Measurements from ENCODE around the gene HCRT.
A peak's percentile ranks its signal among the peaks of the same experiment; 100 is the strongest.
"Not testable (repeated sequence)": the region's sequence is repeated elsewhere in the genome, so short reads cannot be mapped to it uniquely, and the experiment has no call there.

The HCRT gene

DNA sequence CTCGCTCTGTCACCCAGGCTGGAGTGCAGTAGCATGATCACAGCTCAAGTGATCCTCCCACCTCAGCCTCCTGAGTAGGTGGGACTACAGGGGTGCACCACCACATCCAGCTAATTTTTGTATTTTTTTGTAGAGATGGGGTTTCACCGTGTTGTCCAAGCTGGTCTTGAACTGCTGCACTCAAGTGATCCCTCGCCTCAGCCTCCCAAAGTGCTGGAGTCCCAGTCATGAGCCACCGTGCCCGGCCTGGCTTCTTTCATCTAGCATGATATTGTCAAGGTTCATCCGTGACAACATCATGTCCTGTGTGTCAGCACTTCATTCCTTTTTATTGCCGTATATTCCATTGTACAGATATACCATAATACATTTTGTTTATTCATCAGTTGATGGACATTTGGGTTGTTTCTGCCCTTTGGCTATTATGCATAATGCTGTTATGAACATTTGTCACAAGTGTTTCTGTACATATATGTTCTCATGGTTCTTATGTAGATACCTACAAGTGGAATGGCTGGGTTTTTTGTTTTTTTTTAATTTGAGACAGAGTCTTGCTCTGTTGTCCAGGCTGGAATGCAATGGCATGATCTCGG, 12.4 kb upstream of the HCRT start:
- no peak for DNase-seq (ENCODE audit: low spot score)

DNA sequence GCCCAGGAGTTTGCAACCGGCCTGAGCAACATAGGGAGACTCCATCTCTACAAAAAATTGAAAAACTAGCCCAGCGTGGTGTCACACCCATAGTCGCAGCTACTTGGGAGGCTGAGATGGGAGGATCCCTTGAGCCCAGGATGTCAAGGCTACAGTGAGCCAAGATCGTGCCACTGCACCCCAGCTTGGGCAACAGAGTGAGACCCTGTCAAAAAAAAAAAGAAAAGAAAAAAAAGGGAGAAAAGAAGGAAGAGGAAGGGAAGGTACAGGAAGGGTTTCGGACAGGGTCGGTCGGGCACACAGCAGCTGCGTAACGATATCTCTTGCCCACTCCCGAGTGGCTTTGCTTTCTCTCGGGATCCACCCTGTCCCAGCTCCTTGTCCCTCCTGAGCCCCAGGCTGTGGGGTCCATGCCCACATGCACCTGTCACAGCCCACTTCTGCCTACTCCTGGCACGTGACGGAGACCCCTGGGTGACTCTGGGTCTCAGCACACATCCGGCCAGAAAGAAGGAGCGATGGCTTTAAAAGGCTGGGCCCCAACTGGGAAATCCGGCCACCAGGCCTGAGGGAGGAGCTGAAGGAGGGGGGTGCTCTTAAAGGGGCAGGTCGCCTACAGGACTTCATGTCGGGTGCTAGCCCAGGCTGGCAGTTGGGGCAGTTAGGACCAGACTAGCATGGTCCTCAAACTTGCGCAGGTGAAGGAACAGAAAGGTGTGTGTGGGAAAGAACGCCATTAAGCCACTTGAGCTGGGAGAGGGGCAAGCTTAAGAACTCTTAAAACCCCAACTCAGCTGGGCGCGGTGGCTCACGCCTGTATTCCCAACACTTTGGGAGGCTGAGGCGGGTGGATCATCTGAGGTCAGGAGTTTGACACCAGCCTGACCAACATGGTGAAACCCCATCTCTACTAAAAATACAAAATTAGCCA, 9.0 kb upstream of the HCRT start, which contains the start of gene GHDC:
GHDC (minus strand) TSS at position 526 of the 931 bp plus-strand sequence. CDS start 913 bp downstream, outside the sequence.
- peak; percentile 89 for DNase-seq (ENCODE audit: low spot score)

DNA sequence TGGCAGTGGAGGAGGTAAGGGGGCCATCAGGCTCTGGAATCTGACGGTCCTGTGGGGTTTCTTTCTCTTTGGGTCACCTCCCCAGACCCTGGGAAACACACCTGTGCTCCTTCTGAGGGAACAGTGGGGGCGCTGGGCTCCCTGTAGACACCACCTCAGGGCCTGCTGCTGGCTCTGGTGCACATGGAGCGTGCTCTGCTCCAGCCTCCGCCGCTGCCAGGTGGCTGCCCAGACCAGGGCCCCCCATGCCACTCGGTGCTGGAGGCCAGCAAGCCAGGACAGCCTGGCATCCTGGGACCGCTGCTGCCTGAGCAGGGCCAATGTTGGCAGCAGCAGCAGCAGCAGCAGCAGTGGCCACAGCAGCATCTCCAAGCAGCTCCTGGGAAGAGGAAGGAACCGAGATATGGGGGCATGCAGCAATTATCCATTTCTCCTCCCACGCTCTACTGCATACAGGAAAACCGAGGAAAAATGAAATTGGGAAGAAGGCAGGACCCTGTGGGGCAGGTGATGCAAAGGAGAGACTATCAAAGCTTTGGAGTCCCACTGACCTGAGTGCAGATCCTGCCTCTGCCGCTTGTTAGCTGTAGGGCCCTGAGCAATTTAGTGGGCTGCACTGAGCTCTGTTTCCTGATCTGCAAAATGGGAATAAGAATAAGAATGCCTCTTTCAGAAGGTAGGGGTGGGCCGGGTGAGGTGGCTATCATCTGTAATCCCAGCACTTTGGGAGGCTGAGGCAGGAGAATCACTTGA, 8.1 kb upstream of the HCRT start:
- DNase-seq (ENCODE audit: low spot score), result no peak

DNA sequence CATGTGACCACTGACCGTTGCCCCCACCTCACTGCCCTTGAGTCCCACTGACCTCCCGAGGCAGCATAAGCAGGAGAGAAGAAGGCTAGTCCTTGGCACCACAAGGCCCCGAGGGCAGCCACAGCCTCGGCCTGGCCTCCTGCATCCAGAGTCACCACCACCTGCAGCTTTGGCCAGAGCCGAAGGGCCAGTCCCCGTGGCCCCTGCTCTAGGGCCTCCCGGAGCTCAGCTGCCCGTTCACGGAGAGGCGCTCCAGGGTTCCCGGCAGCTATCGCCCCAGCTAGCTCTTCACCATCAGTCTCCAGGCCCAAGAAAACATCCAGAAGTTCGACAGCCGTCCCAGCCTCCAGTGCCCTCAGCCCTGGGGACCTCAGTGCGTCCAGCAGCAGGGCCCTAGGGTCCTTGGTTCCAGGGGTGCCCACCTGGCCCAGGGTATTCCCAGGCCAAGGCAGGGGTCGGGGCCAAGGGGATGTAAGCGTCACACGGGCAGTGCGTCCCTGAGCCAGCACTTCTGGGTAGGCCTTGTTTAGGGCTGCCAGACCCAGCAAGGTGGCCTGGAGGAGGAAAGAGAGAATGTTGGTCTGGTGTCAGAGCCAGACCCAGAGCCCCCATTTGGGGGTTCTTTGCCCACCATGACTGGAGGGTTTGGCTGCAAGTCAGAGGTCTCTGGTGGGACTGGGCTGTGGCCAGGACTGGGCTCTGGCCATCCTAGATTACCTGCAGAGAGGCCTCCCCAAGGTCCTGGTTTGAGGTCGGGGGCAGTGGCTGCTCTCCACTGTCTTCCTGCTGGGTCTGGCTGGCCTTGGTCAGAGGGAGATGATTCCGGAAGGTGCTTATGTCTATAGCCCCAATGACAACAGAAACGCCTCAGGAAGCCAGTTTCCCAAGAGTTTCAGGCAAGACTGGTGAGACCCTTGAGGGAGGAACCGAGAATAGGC, 7.2 kb upstream of the HCRT start:
- no peak for DNase-seq (ENCODE audit: low spot score)

DNA sequence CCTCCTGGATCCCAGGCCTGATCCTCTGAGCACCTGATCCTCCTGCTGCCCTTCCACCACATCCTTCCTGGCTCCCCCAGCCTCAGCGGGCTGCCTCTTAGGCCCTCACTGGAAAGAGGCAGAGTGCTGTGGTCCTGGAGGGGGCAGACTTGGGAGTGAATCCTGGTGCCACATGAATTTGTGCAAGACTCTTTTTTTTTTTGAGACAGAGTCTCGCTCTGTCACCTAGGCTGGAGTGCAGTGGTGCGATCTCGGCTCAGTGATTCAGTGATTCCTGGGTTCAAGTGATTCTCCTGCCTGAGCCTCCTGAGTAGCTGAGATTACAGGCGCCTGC, 6.0 kb upstream of the HCRT start:
- DNase-seq (ENCODE audit: low spot score), result no peak

DNA sequence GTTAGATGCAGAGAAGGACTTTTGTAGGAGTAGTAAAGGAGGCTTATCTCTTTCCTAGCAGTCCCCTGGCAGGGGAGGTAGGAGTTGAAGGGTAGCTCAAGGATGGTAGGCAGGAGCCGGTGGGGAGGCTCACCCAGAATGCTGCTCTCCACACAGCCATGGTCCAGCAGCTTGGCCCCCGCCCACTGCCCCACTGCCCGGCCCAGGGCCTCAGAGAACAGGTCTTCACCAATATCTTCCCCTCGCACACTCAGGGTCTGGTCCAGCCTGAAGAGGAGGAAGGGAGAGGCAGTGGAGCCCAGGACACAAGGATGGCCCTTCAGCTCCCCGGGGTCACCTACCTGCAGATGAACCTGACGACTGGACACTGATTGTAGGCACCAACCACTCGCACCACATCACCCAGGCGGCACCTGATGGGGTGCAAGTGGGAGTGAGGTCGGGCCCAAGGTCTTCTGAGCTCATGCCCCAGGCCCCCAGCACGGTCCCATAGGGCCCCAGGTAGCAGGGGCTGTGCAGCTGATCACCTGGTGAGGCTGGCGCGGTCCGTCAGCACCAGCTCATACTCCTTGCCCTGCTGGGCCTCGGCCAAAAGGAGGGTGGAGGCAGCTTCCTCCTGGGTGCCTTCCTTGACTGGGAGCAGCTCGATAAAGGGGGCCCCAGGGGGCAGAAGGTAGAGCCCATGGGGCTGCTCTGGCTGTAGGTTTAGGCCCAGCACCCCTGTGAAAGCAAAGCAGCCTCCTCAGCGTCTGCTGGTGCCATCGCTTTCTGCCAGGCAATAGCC, 5.4 kb upstream of the HCRT start:
- DNase-seq (ENCODE audit: low spot score), result no peak

DNA sequence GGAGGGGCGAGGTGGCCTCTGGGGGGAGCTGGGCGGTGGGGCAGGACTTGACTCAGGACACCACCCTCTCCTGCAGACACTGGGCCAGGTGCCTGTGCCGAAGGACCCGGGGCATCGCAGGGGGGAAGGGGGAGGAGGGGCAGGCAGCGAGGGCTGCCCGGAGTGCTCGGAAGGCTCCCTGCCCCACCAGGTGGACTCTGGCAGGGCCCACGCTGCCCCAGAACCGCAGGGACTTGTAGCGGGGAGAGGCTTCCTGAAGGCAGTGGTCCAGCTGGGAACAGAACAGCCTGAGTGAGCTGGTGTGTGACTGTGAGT, 4.4 kb upstream of the HCRT start:
- DNase-seq (ENCODE audit: low spot score), result no peak

DNA sequence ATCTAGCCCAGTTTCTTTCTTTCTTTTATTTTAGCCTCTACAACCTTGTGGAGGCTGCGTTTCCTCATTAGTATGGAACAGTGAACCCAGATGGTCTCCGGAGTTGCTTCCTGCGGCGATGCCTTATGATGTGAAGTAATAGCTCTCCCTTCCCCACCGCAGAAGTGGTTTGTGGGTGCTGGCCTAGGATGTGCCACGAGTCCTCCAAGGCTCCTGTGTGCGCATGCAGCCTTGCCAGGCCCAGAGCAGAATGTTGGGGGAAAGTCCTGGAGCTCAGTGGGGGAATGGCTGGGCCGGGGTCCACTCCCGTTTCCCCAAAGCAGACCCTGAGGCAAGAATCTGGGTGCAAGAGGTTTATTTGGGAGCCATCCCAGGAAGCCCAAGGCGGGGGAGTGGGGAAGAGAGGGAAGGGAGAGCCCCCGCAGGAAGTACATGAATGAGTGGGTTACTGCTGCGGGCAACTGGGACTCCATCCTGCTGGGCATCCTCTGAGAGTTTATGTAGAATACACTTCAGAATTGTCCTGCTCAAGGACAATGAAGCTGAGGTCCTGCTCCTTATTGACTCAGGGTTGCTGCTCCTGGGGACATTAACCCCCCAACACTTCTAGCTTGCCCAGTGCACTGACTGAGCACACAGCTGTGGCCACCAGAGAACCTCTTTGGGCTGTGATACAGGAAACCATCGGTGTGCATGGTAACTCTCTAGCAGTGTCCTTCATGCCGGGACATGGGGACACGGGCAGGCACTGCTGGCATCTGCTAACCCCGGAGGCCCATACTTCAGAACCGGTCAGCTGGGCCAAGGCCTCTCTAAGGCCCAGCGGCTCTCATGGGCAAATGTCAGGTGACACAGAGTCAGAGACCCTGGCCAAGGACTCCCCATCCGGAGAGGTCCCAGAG, 3.7 kb upstream of the HCRT start:
- DNase-seq (ENCODE audit: low spot score), result no peak

DNA sequence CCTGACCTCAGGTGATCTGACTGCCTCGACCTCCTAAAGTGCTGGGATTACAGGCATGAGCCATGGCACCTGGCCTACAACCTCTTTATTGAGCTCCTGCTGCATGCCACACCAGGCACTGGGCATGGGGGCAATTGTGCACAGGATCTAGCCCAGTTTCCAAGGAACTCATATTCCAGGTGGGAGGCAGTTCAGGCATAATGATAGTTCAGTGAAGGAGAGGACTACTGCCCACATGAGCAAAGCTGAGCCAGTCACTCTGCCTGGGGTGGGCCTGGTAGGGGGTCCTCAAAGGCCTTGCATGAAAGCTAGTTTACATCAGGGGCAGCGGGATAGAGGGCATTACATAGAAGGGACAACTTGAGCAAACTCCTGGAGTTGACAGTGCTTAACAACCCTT, 2.6 kb upstream of the HCRT start:
- no peak for DNase-seq (ENCODE audit: low spot score)

DNA sequence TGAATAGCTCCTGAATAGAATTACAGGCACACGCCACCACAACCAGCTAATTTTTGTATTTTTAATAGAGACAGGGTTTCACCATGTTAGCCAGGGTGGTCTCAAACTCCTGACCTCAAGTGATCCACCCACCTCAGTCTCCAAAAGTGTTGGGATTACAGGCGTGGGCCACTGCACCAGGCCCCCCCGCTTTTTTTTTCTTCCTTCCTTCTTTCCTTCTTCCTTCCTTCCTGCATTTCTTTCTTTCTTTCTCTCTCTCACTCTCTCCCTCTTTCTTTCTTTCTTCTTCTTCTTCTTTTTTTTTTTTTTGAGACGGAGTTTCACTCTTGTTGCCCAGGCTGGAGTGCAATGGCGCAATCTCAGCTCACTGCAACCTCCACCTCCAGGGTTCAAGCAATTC, 939 bp upstream of the HCRT start:
- not testable (repeated sequence) for DNase-seq (ENCODE audit: low spot score)

DNA sequence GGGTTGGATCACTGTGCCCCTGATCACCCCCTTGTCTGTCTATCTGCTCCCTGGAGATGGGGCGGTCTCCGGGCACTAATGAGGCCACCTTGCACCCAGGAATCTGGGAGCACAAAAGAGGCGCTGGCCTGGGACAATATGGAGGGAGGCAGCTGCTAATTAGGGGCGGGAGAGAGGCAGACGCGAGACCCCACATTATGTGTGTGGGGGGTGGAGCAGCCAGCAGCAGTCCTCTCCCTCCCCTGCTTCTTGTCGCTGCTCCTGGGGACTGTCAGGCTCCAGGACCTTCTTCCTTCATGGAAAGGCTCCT, 324 bp upstream of the HCRT start:
- DNase-seq (ENCODE audit: low spot score), result no peak

DNA sequence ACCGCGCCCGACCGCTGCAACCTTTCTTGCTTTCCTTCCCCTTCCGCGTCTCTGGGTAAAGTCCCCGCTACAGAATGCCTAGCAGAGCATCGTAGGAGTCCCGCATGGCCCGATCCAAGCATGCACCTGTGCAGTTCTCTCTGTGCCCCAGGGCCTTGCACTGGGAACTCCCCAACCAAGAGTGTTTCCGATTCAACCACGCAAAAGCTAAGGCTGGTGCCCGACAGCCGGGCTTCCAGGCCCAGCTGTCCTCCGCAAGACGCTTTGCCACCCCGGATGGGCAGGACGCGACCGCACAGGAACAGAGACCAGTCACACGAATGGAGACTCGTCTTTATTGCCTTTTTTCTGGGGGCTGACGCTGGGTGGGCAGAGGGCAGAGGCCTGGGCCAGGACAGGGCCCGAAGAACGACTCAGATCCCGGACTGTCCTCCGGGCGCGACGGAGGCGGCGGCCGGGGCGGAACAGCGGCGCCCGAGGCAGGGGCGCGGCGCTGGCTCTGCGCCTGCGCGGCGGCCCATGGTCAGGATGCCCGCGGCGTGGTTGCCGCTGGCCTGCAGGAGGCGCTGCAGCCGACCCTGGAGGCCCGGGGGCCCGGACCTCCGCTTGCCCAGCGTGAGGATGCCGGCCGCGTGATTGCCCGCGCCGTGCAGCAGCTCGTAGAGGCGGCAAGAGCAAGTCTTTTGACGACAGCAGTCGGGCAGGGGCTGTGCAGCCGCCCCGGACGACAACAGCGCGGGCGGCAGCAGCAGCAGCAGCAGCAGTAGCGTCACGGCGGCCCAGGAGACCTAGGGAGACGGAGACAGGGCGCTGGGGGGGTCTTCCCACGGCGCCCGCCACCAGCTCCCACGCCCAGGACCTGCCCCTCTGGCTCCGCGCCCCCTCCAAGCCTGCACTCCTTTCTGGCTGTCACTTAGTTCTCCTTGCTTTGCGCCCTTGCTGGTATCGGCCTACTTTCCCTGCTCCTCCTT, 1.2 kb downstream of the HCRT start:
- DNase-seq (ENCODE audit: low spot score), result peak; percentile 96

DNA sequence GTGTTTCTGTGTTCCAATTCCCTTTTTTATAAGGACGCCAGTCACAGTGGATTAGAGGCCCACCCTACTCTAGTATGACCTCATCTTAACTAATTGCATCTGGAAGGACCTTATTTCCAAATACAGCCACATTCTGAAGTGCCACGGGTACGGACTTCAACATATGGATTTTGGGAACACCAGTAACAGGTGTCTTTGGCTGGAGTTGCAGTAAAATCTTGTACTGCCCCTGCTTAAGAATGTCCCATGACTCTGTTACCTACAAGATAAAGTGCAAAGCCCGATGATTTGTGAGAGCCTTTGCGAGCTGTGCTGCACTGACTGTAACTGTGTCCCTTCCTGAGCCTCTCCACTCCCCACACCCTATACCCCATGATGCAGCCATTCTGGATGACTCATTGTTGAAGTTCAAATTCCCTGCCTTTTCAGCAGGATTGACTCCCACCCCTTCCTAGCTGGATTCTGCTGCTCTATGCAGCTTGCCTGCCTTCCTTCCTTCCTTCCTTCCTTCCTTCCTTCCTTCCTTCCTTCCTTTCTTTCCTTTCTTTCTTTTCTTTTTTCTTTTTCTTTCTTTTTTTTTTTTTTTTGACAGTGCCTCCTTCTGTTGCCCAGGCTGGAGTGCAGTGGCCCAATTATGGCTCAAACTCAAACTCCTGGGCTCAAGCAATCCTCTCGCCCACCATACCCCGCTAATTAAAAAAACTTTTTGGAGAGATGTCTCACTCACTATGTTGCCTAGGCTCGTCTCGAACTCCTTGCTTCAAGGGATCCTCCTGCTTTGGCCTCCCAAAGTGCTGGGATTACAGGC, 2.1 kb downstream of the HCRT start:
- DNase-seq (ENCODE audit: low spot score), result no peak

DNA sequence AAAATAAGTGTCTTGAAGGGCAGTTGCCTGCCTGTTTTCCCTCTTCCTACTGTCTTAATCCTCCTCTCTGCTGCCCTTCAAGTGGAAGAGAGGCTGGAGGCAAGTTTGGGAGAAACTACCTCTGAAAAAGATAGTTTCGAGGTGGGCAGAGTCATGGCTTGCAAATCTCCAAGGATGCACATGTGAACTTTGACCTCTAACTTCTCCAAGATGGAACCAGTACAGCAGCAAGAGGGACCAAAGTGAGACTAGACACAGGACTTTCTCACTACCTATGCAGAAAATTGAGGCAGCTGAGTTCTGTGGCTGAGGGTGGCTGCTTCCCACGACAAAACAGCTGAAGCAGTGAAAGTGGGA, 3.4 kb downstream of the HCRT start:
- no peak for DNase-seq (ENCODE audit: low spot score)

DNA sequence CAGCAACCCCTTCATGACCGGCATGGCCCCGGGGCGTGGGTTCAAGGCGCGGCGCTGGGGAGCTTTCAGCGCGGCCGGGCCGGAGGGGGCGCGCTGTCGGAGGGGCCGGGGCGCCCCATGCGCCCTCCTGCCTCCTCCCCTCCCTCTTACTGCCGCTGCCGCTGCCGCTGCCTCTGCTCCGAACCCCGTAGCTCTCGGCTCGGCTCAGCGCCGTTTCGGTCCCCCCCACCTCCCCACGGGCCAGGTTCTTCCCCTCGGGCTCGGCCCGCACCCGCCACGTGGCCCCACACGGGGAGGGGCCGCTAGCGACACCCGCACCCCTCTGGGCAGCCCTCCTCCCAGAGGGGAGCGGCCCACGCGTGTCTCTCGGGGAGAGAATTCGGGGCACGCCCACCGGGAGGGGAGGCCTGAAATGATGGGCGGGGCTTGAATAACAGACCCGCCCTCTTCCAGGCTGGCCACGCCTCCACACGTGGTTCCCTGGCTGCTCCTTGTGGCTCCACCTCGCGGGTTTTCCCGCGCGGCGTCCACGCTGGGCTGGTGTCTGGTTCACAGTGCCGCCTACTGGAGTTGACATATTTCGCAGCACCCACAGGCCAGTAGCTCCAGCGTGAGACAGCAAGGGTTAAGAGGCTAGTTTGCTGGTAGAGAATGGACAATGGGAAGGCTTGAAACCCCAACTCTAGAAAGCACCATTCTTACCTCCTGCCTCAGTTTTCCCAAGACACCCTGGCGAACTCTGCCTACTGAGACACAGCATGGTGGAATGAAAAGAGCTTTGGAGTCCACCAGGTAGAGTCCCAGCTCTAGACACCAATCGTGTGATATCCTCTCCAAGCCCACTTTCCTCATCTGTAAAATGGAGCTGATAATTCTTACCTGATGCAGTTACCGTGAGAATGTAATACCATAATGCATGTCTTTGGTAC, 4.1 kb downstream of the HCRT start, which contains the start of gene KCNH4:
KCNH4 (minus strand) TSS at position 221 of the 929 bp plus-strand sequence; CDS start at position 24, 197 bp downstream.
- DNase-seq (ENCODE audit: low spot score), result peak; percentile 85

DNA sequence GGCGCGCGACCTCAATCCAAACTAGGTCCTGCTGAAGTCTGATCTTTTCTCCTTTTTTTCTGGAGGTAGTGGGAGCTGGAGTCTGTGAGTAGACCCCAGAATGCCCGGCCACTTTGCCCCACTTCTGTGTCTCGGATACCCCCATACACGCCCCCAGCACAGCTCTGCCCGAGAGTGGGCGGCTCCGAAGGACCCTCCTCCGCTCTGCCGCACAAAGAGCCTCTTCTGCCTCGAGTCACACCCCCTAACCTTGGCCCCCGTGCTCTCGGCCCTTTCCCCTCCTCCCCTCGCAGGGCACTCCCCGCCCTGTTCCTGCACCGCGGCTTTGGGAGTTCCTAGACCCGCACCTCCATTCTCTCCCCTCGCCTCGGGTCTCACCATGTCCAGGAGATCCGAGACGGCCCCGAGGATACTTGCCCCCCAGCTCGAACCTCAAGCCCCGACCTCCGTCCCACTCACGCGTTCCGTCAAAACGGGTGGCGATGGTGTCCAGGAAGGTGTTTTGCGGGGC, 4.8 kb downstream of the HCRT start:
- peak; percentile 30 for DNase-seq (ENCODE audit: low spot score)

DNA sequence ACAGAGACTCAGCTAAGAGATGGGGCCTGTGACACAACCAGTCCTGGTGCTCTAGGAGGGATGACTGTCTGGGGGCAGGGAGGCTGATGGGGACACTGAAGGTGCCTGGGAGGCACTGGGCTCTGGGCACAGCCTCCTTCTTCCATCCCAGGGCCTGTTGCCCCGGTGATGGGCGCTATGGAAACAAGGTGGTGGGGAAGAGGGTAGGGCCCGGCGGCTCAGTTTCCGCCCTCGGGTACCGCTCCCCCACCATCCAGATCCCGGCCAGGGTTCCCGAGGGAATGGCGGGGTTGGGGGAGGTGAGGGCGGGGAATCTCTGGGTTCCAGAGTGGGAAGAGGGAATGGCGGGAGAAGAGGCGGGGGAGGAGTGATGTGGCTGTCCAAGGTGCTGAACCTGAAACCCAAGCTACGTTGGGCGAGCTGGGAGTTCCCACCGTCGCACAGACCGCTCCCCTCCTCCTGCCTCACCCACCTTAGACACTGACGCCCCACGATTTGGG, 5.3 kb downstream of the HCRT start:
- DNase-seq (ENCODE audit: low spot score), result peak; percentile 93

Measured in iPS-NIHi11 (cell line).